GM21619 (cell line): Measurements from ENCODE around the gene PCDHGA11.
"Not testable (repeated sequence)": the region's sequence is repeated elsewhere in the genome, so short reads cannot be mapped to it uniquely, and the experiment has no call there.

Source experiments
- ATAC-seq: cut with Tn5 transposase; IDR thresholded peaks from one replicate; pipeline ENCODE4 v1.9.1; 2021; ENCODE audit not compliant: unreplicated experiment

The PCDHGA11 gene

GRCh38 chr5:141420855-141421488 lies at the start of gene PCDHGA11:
Gene PCDHGA11 (plus strand): TSS chr5:141421051. CDS start chr5:141421228, 177 bp downstream.
- ATAC-seq, result no peak

GRCh38 chr5:141371572-141372475 lies 49.0 kb upstream of the PCDHGA11 start:
- ATAC-seq, result no peak

- no peak for ATAC-seq
These were observed 47.1 kb upstream of the PCDHGA11 start, which contains the start of gene PCDHGA6 for GRCh38 chr5:141373673-141374317. Gene PCDHGA6 (plus strand): TSS chr5:141373891. CDS start chr5:141374084, 193 bp downstream.

GRCh38 chr5:141374627-141375026 lies 46.2 kb upstream of the PCDHGA11 start:
- ATAC-seq, result no peak

- ATAC-seq, result not testable (repeated sequence)
These were observed 45.3 kb upstream of the PCDHGA11 start for GRCh38 chr5:141375444-141376155.

GRCh38 chr5:141382469-141383294 lies 38.2 kb upstream of the PCDHGA11 start, which contains the start of gene PCDHGA7:
Gene PCDHGA7 (plus strand): TSS chr5:141382742. CDS start chr5:141382900, 158 bp downstream.
- ATAC-seq, result no peak

GRCh38 chr5:141383345-141383744 lies 37.5 kb upstream of the PCDHGA11 start:
- no peak for ATAC-seq

GRCh38 chr5:141384471-141385267 lies 36.2 kb upstream of the PCDHGA11 start:
- no peak for ATAC-seq

- ATAC-seq, result peak; percentile 91
These were observed 33.1 kb upstream of the PCDHGA11 start, which contains the start of gene PCDHGB4 for GRCh38 chr5:141387557-141388311. Gene PCDHGB4 (plus strand): TSS chr5:141387698. CDS start chr5:141387885, 187 bp downstream.

- no peak for ATAC-seq
These were observed 32.2 kb upstream of the PCDHGA11 start for GRCh38 chr5:141388661-141389060.

GRCh38 chr5:141389153-141390042 lies 31.5 kb upstream of the PCDHGA11 start:
- ATAC-seq, result no peak

- ATAC-seq, result no peak
These were observed 28.2 kb upstream of the PCDHGA11 start, which contains the start of gene PCDHGA8 for GRCh38 chr5:141392429-141393198. Gene PCDHGA8 (plus strand): TSS chr5:141392633. CDS start chr5:141392814, 181 bp downstream.

- no peak for ATAC-seq
These were observed 27.6 kb upstream of the PCDHGA11 start for GRCh38 chr5:141393267-141393666.

GRCh38 chr5:141394401-141395187 lies 26.3 kb upstream of the PCDHGA11 start:
- ATAC-seq, result not testable (repeated sequence)

GRCh38 chr5:141397756-141398551 lies 22.9 kb upstream of the PCDHGA11 start, which contains the start of gene PCDHGB5:
Gene PCDHGB5 (plus strand): TSS chr5:141397947. CDS start chr5:141398128, 181 bp downstream.
- peak; percentile 99 for ATAC-seq
